Endothelial cell of umbilical vein (primary cell): ENCODE results near the gene MC3R. TPM values are rescaled to one million over a fixed set of nuclear protein-coding genes. Genes with fewer than 3 reads are reported as not detected.

Experiments used
- BruUV-seq: library from RNA; stranded (reverse); fragments of 400-500 nt; replicated peaks from 2 replicates; lab custom pipeline; 2021; lab: Mats Ljungman, UMichigan
- CTCF ChIA-PET: fragments of 300-600, 350-600 bp; sonication (Branson Sonifier 250); formaldehyde crosslinking; loops from one replicate; lab custom pipeline; 2021; ENCODE audit warnings: antibody characterized with exemption, inconsistent platforms; lab: Charles Lee
- POLR2A ChIA-PET: fragments of 300-600, 350-600 bp; sonication (Branson Sonifier 250); formaldehyde crosslinking; loops from one replicate; lab custom pipeline; 2021; ENCODE audit warnings: antibody characterized with exemption, inconsistent platforms; lab: Charles Lee
- DNase-seq: peaks from one replicate; pipeline ENCODE4 v3.0.0-alpha.2; 2011; ENCODE audit warnings: low read depth, low spot score
- FAIRE-seq: peaks from 2 replicates; lab custom pipeline; 2011; peaks lifted over from hg19 to GRCh38; lab: Jason Lieb, UNC
- H2AFZ ChIP-seq: 2 replicates; pipeline ENCODE4 v1.6.0; 2012; ENCODE audit warnings: low read depth, low read length, control low read depth, inconsistent platforms
- H3K27ac ChIP-seq: 2 replicates; pipeline ENCODE4 v1.5.1; 2011; ENCODE audit warnings: low read depth, mild to moderate bottlenecking, control low read depth, low read length, moderate library complexity; ENCODE audit not compliant: insufficient read depth
- H3K27me3 ChIP-seq, 2 experiments: 2 replicates each; pipeline versions ENCODE4 v1.6.0 to v1.6.1; 2011; ENCODE audit warnings: low read length in 2 of 2, mixed read lengths in 1 of 2; ENCODE audit not compliant: control insufficient read depth in 2 of 2, insufficient read depth in 2 of 2
- H3K36me3 ChIP-seq, 2 experiments: 2 replicates in 1 of 2; 3 replicates in 1 of 2; pipeline ENCODE4 v1.5.1; 2011; ENCODE audit warnings: low read length in 2 of 2, mild to moderate bottlenecking in 1 of 2, moderate library complexity in 1 of 2; ENCODE audit not compliant: control insufficient read depth in 2 of 2, insufficient read depth in 2 of 2; ENCODE audit errors: extremely low read depth in 1 of 2
- H3K4me1 ChIP-seq: 3 replicates; pipeline ENCODE4 v1.5.1; 2011; ENCODE audit warnings: mild to moderate bottlenecking, low read length; ENCODE audit not compliant: control insufficient read depth, insufficient read depth; ENCODE audit errors: extremely low read depth
- H3K4me2 ChIP-seq: 2 replicates; pipeline ENCODE4 v1.6.1; 2011; ENCODE audit warnings: low read length, control low read depth, mixed read lengths; ENCODE audit not compliant: insufficient read depth
- H3K4me3 ChIP-seq, 3 experiments: fragments of 200-600 bp in 1 of 3; sonication (generic), shearing (Covaris generic) in 1 of 3; replicated peaks in 1 of 3; 2 replicates each; pipeline ENCODE4 v1.5.1; 2011 to 2016; ENCODE audit warnings: control low read depth in 3 of 3, low read length in 3 of 3, mild to moderate bottlenecking in 2 of 3, inconsistent platforms in 1 of 3, low read depth in 1 of 3, moderate library complexity in 1 of 3; ENCODE audit not compliant: insufficient read depth in 1 of 3
- H3K79me2 ChIP-seq: 2 replicates; pipeline ENCODE4 v1.6.0; 2012; ENCODE audit warnings: low read length, inconsistent platforms; ENCODE audit not compliant: control insufficient read depth, insufficient read depth
- H3K9ac ChIP-seq: replicated peaks from 2 replicates; pipeline ENCODE3; 2011; ENCODE audit warnings: low read length, control low read depth; ENCODE audit not compliant: insufficient read depth; ENCODE audit errors: extremely low read depth
- H3K9me1 ChIP-seq: replicated peaks from 3 replicates; pipeline ENCODE4 v1.6.0; 2011; ENCODE audit warnings: mild to moderate bottlenecking, low read length; ENCODE audit not compliant: control insufficient read depth, insufficient read depth; ENCODE audit errors: extremely low read depth
- H3K9me3 ChIP-seq: replicated peaks from 2 replicates; pipeline ENCODE4 v1.5.1; 2012; ENCODE audit warnings: low read length, inconsistent platforms; ENCODE audit not compliant: control insufficient read depth, insufficient read depth
- H4K20me1 ChIP-seq: replicated peaks from 2 replicates; pipeline ENCODE3; 2011; ENCODE audit warnings: mild to moderate bottlenecking, low read length; ENCODE audit not compliant: control insufficient read depth, insufficient read depth; ENCODE audit errors: extremely low read depth
- CTCF ChIP-seq, 2 donors: IDR thresholded peaks; 1 replicate in 1 of 2; 2 replicates in 1 of 2; pipeline ENCODE4 v1.5.1; 2011; ENCODE audit warnings: low read length in 2 of 2, mild to moderate bottlenecking in 2 of 2, moderate library complexity in 2 of 2, control low read depth in 1 of 2, inconsistent platforms in 1 of 2, low read depth in 1 of 2; ENCODE audit not compliant: insufficient read depth in 1 of 2; ENCODE audit errors: extremely low read depth in 1 of 2
- EZH2 ChIP-seq: IDR thresholded peaks from 2 replicates; pipeline ENCODE4 v1.6.1; 2012; ENCODE audit warnings: borderline replicate concordance, low read depth, mild to moderate bottlenecking, moderate library complexity, low read length, inconsistent platforms; ENCODE audit not compliant: severe bottlenecking
- FOS ChIP-seq: IDR thresholded peaks from 2 replicates; pipeline ENCODE4 v1.6.1; 2011; ENCODE audit warnings: mild to moderate bottlenecking, low read length, moderate library complexity, borderline replicate concordance; ENCODE audit not compliant: insufficient read depth
- GATA2 ChIP-seq: IDR thresholded peaks from 2 replicates; pipeline ENCODE4 v1.7.0; 2011; ENCODE audit warnings: low read depth, mild to moderate bottlenecking, moderate library complexity, mixed read lengths, low read length; ENCODE audit not compliant: insufficient read length, insufficient read depth
- JUN ChIP-seq: IDR thresholded peaks from 2 replicates; pipeline ENCODE4 v1.6.1; 2011; ENCODE audit warnings: borderline replicate concordance, low read depth; ENCODE audit not compliant: insufficient read length, insufficient read depth
- MYC ChIP-seq: IDR thresholded peaks from one replicate; pipeline ENCODE4 v1.6.1; 2011; ENCODE audit warnings: mild to moderate bottlenecking, low read depth, low read length
- POLR2A ChIP-seq: IDR thresholded peaks from 2 replicates; pipeline ENCODE4 v1.6.1; 2012; ENCODE audit warnings: low read depth, mild to moderate bottlenecking, control low read depth, low read length
- POLR2AphosphoS5 ChIP-seq: IDR thresholded peaks from 2 replicates; pipeline ENCODE4 v1.6.1; 2012; ENCODE audit warnings: low read depth, mild to moderate bottlenecking, control low read depth, low read length, moderate library complexity; ENCODE audit not compliant: insufficient read depth
- dilution Hi-C: fragments of 300-500 bp; cut with MboI; formaldehyde crosslinking; loops from one replicate; pipeline ENCODE4 v1.15.0; 2019; ENCODE audit warnings: low sequenced_read_pairs; ENCODE audit not compliant: extremely low pct_ligation_motif_present
- intact Hi-C: fragments of 100-400 bp; cut with micrococcal nuclease; formaldehyde crosslinking; loops from one replicate; pipeline ENCODE4 v1.10.0; 2022
- polyA plus RNA-seq, 4 experiments: library from polyadenylated mRNA; depleted of rRNA in 3 of 4; stranded (reverse) in 3 of 4; unstranded in 1 of 4; fragments of >200 nt; gene quantifications; 2 replicates each; pipeline versions ENCODE4 v1.2.1 to v1.2.3, GENCODE V29; 2011 to 2012; ENCODE audit warnings: missing spikeins in 1 of 4
- total RNA-seq: library from RNA; stranded (reverse); gene quantifications from 2 replicates; pipeline ENCODE4 v1.2.3, GENCODE V29; 2021
- TF ChIP-seq, protein P1 (sequence below): IDR thresholded peaks from 2 replicates; pipeline ENCODE4 v1.6.1; 2011; ENCODE audit not compliant: insufficient read depth, insufficient read length

The MC3R gene
- total and polyA plus RNA-seq, 2 donors (not counting 3 experiments of a cell fraction or from before 2014, with no cell fraction given), result not detected

DNA sequence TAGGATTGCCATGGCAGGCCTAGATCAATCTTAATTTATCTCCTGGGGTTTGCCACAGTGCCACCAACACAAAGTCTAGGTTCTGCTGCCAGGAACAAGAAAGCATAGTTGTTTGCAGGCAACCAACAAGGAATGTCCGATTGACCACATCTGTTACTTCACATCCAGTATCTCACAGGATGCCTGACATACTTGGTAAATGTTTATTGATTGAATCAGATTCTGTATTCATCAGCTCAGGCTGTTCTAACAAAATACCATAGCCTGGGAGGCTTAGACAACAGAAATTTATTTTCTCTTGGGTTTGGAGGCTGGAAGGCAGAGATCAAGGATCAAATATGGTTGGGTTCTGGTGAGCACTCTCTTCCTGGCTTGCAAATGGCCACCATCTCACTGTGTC lies 26.3 kb upstream of the MC3R start:
- H2AFZ ChIP-seq, result no peak overlapping the region
- TF ChIP-seq EZH2, result no peak
- no peak for TF ChIP-seq FOS
- TF ChIP-seq GATA2, result no peak
- TF ChIP-seq MYC, result no peak
- TF ChIP-seq POLR2AphosphoS5, result no peak
- TF ChIP-seq, protein P1, sequence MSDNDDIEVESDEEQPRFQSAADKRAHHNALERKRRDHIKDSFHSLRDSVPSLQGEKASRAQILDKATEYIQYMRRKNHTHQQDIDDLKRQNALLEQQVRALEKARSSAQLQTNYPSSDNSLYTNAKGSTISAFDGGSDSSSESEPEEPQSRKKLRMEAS, result no peak
- TF ChIP-seq POLR2A, result no peak
- no peak for TF ChIP-seq JUN
- TF ChIP-seq CTCF (IDR thresholded peaks at IDR 0.05; ENCODE audit: extremely low read depth in 1 of 2, insufficient read depth in 1 of 2, low read depth in 1 of 2, low read length in 2 of 2), result no peak
- ChIA-PET CTCF (no interaction called here), POLR2A (no interaction called here)
- H3K36me3 ChIP-seq, result no peaks in the 10 kb centered on the region
- H3K4me3 ChIP-seq, result no peak overlapping the region
- no peak overlapping the region for H3K27ac ChIP-seq
- H3K79me2 ChIP-seq, result no peaks in the 10 kb centered on the region
- no peaks in the 10 kb centered on the region for H3K27me3 ChIP-seq
- H3K4me1 ChIP-seq, result no peaks in the 10 kb centered on the region
- intact Hi-C loops (no loop called here), dilution Hi-C loops (no loop called here)
- H3K9ac ChIP-seq, result no peak overlapping the region
- no peak for DNase-seq
- H3K4me2 ChIP-seq, result no peak overlapping the region
- BruUV-seq, result no TSS peak
- FAIRE-seq, result no peak
- peaks cover 3% of the 10 kb centered on the region for H3K9me3 ChIP-seq
- H3K9me1 ChIP-seq, result no peaks in the 10 kb centered on the region
- no peaks in the 10 kb centered on the region for H4K20me1 ChIP-seq
